Measurements from ENCODE around the gene RPS6KA5. TPM values are rescaled to one million over a fixed set of nuclear protein-coding genes. Genes with fewer than 3 reads are reported as not detected.

The RPS6KA5 gene
- total and polyA plus RNA-seq, 10 donors: 1.4 to 17.8 (median 8.5) TPM

- peaks cover 0 to 17% (median 5%) of the 10 kb centered on the region in 6 donors for H3K4me1 ChIP-seq
- peaks cover 0 to 4% (median 0%) of the 10 kb centered on the region in 8 donors for H3K9me3 ChIP-seq
- TF ChIP-seq POLR2A (IDR thresholded peaks at IDR 0.05) (no peak), POLR2AphosphoS5 (IDR thresholded peaks at IDR 0.05) (no peak)
- TF ChIP-seq, protein P1, sequence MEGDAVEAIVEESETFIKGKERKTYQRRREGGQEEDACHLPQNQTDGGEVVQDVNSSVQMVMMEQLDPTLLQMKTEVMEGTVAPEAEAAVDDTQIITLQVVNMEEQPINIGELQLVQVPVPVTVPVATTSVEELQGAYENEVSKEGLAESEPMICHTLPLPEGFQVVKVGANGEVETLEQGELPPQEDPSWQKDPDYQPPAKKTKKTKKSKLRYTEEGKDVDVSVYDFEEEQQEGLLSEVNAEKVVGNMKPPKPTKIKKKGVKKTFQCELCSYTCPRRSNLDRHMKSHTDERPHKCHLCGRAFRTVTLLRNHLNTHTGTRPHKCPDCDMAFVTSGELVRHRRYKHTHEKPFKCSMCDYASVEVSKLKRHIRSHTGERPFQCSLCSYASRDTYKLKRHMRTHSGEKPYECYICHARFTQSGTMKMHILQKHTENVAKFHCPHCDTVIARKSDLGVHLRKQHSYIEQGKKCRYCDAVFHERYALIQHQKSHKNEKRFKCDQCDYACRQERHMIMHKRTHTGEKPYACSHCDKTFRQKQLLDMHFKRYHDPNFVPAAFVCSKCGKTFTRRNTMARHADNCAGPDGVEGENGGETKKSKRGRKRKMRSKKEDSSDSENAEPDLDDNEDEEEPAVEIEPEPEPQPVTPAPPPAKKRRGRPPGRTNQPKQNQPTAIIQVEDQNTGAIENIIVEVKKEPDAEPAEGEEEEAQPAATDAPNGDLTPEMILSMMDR (IDR thresholded peaks at IDR 0.05 in 8 of 11, conservative IDR thresholded peaks at IDR 0.05 in 3 of 11): no peak
- DNase-seq: no peak
- intact Hi-C loops (cut with DNase I; ENCODE audit: low total_unique reads): no loop called here
- no peak overlapping the region for H3K4me3 ChIP-seq
- no peak overlapping the region for H3K27ac ChIP-seq
- WGBS, 5 donors: 89 to 95% (median 94%) methylated on average over 3 of the region's 3 CpGs
- no peaks in the 10 kb centered on the region for H3K36me3 ChIP-seq
- H3K27me3 ChIP-seq (replicated peaks in 1 of 7): no peaks in the 10 kb centered on the region
Measured at GRCh38 chr14:90966493-90966892, 93.9 kb downstream of the RPS6KA5 start.

DNA sequence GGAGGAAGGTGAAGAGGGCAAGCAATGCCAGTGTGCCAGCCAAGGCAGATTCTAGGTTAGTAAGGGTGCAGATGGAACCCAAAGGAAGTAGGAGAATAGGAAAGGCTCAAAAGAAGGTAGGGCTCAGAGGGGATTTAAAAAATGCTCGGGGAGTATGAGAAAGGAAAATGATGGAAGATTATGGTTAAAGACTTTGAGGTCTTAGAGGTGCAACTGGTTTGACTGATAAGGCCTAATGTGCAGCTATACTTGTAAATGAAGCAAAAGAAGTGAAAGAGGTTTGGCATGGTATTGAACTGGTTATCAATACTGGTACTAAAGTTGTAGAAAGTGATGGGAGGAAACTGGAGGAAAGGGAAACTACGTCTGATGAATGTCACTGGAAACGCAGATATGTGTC lies 94.7 kb downstream of the RPS6KA5 start:
- H3K27ac ChIP-seq: no peak overlapping the region
- intact Hi-C loops (cut with DNase I; ENCODE audit: low total_unique reads): no loop called here
- 87 to 96% (median 89%) methylated on average over 3 of the region's 3 CpGs for WGBS, 5 donors
- H3K4me3 ChIP-seq: no peak overlapping the region
- H3K27me3 ChIP-seq (replicated peaks in 1 of 7): no peaks in the 10 kb centered on the region
- H3K9me3 ChIP-seq: peaks cover 0 to 4% (median 0%) of the 10 kb centered on the region in 8 donors
- H3K36me3 ChIP-seq: no peaks in the 10 kb centered on the region
- TF ChIP-seq, protein P1 (IDR thresholded peaks at IDR 0.05 in 8 of 11, conservative IDR thresholded peaks at IDR 0.05 in 3 of 11): no peak
- TF ChIP-seq POLR2AphosphoS5 (IDR thresholded peaks at IDR 0.05) (no peak), POLR2A (IDR thresholded peaks at IDR 0.05) (no peak)
- DNase-seq: no peak
- peaks cover 0 to 17% (median 5%) of the 10 kb centered on the region in 6 donors for H3K4me1 ChIP-seq

DNA sequence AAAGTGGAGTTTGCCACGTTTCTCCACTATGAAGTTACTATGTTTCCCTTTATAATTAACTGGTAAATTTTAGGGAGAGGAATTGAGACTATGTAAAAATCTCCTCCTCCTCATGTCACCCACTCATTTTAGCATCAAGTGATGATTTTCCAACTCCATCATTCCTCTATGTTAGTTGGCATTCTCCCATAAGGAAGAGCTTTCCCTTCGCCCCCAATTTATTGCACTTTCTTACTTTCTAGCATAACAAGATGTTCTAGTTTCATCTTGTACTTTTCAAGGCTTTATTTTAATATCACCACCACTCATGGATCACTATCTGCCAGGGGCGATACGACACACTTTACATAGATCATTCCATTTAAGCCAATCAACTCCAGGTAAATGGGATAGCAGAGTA lies 97.1 kb downstream of the RPS6KA5 start:
- H3K36me3 ChIP-seq: peaks cover 0 to 4% (median 0%) of the 10 kb centered on the region in 6 donors
- 90 to 95% (median 95%) methylated on average over 4 of the region's 4 CpGs for WGBS, 5 donors
- H3K27me3 ChIP-seq (replicated peaks in 1 of 7): no peaks in the 10 kb centered on the region
- H3K27ac ChIP-seq: no peak overlapping the region
- H3K9me3 ChIP-seq: peaks cover 0 to 4% (median 0%) of the 10 kb centered on the region in 8 donors
- DNase-seq: no peak
- no peak overlapping the region for H3K4me3 ChIP-seq
- no peaks in the 10 kb centered on the region for H3K4me1 ChIP-seq
- intact Hi-C loops (cut with DNase I; ENCODE audit: low total_unique reads): no loop called here
- TF ChIP-seq POLR2AphosphoS5 (IDR thresholded peaks at IDR 0.05): no peak
- TF ChIP-seq, protein P1 (IDR thresholded peaks at IDR 0.05 in 8 of 11, conservative IDR thresholded peaks at IDR 0.05 in 3 of 11): no peak
- TF ChIP-seq POLR2A (IDR thresholded peaks at IDR 0.05): no peak

DNA sequence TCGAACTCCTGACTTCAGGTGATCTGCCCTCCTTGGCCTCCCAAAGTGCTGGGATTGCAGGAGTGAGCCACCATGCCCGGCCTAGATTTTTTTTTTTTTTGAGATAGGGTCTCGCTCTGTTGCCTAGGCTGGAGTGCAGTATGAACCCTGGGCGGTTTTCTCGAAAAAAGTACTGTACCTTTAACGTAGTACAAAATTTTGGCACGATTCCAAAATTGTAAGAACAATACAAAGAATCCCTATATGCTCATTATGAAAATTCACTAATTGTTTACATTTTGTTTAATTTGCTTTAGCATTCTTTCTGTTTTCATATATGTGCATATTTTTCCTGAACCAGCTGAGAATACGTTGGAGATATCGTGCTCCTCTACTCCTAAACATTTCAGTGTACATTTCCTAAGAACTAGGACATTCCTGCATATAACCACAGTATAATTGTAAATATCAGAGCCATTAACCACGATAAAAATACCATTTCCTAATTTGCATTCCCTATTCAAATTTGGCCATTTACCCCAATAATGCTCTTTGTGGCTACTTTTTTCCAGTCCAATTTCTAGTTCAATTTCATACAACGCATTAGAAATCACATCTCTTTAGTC lies 97.8 kb downstream of the RPS6KA5 start:
- DNase-seq: no peak
- Histone ChIP-seq H3K4me1 (no peaks in the 10 kb centered on the region), H3K36me3 (peaks cover 0 to 4% (median 0%) of the 10 kb centered on the region in 6 donors), H3K27me3 (replicated peaks in 1 of 7) (no peaks in the 10 kb centered on the region), H3K4me3 (no peak overlapping the region), H3K9me3 (peaks cover 0 to 6% (median 3%) of the 10 kb centered on the region in 8 donors), H3K27ac (no peak overlapping the region)
- 88 to 96% (median 93%) methylated on average over 11 of the region's 11 CpGs for WGBS, 5 donors
- intact Hi-C loops (cut with DNase I; ENCODE audit: low total_unique reads): no loop called here
- TF ChIP-seq POLR2AphosphoS5 (IDR thresholded peaks at IDR 0.05) (no peak), POLR2A (IDR thresholded peaks at IDR 0.05) (no peak)
- TF ChIP-seq, protein P1 (IDR thresholded peaks at IDR 0.05 in 8 of 11, conservative IDR thresholded peaks at IDR 0.05 in 3 of 11): no peak
